Activated naive CD8-positive, alpha-beta T cell treated with anti-CD3 and anti-CD28 coated beads for 36 hours (primary cell): Measurements from ENCODE around the gene BEAN1. TPM values are rescaled to one million over a fixed set of nuclear protein-coding genes. Genes with fewer than 3 reads are reported as not detected.
"Not testable (repeated sequence)": the region's sequence is repeated elsewhere in the genome, so short reads cannot be mapped to it uniquely, and the experiment has no call there.

Source experiments
- DNase-seq: peaks from one replicate; pipeline ENCODE4 v3.0.0; 2021
- H3K27ac Mint-ChIP-seq: one replicate; pipeline ENCODE4 v1.8.0; 2022; ENCODE audit warnings: mild to moderate bottlenecking, moderate library complexity, mixed read lengths
- H3K27me3 Mint-ChIP-seq: one replicate; pipeline ENCODE4 v1.8.0; 2022; ENCODE audit warnings: mild to moderate bottlenecking, mixed read lengths
- H3K36me3 Mint-ChIP-seq: one replicate; pipeline ENCODE4 v1.8.0; 2021; ENCODE audit warnings: mild to moderate bottlenecking, mixed read lengths
- H3K4me1 Mint-ChIP-seq: one replicate; pipeline ENCODE4 v1.8.0; 2021; ENCODE audit warnings: mixed read lengths
- H3K4me3 Mint-ChIP-seq: one replicate; pipeline ENCODE4 v1.8.0; 2022; ENCODE audit warnings: mild to moderate bottlenecking, moderate library complexity, mixed read lengths
- H3K9me3 Mint-ChIP-seq: one replicate; pipeline ENCODE4 v1.8.0; 2022; ENCODE audit warnings: mixed read lengths
- total RNA-seq, 2 experiments: library from RNA; stranded (reverse); gene quantifications; one replicate each; pipeline ENCODE4 v1.2.3, GENCODE V29; 2021

The BEAN1 gene
- total RNA-seq, 2 experiments from 2014 or later = not detected

DNA sequence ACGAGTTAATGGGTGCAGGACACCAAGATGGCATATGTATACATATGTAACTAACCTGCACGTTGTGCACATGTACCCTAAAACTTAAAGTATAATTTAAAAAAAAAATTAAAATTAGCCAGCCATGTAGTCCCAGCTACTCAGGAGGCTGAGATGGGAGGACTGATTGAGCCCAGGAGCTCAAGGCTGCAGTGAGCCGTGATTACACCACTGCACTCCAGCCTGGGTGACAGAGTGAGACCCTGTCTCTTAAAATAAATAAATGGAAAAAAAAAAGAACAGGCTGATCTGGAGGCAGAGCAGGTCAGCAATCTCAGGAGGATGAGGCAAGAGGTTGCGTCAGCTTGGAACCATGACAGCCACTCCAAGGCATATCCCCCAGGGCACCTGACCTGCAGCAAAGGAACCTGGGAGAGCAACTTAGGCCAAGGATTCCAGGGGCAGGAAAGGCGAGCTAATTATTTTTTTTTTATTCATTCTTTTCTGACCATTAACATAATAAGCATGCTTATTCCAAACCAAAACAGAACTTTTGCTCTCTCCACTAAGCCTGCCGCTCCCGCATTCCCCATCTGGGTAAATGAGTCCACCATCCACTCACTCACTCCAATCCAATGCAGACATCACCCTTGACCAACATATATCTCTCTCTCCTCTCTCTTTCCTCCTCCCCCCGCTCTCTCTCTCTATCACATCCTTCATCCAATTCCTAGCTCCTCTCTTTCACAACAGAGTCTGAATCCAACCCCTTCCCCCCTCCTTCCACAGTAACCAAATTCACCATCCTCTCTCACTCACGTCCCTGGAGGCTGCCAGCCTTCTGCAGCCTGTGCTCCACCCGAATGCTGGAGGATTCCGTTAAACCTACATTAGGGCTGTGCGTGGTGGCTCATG is 75.2 kb downstream of the BEAN1 start:
- Mint-ChIP-seq H3K9me3 (no peaks in the 10 kb centered on the region), H3K4me1 (peaks cover 4% of the 10 kb centered on the region), H3K27me3 (no peaks in the 10 kb centered on the region), H3K4me3 (no peak overlapping the region), H3K36me3 (no peaks in the 10 kb centered on the region), H3K27ac (no peak overlapping the region)
- DNase-seq = no peak

DNA sequence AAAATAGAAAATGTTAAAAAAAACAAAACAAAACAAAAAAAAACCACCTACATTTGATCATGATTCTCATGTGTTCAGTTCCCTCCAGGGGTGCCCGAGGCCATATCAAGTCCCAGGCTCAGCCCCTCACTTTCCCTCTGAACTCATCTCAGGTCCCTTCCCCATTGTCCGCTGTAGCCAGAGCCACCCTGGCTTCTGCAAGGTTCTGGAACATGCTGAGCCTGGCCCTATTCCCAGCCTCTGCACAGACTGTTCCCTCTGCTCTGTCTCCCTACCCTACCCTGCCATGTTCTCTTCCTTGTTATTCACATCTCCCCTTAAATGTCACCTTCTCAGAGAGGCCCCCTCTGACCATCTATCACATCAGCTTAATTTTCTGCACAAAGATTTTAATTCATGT is 75.9 kb downstream of the BEAN1 start:
- DNase-seq = no peak
- peaks cover 4% of the 10 kb centered on the region for H3K4me1 Mint-ChIP-seq
- no peak overlapping the region for H3K27ac Mint-ChIP-seq
- H3K27me3 Mint-ChIP-seq = no peaks in the 10 kb centered on the region
- no peaks in the 10 kb centered on the region for H3K9me3 Mint-ChIP-seq
- H3K4me3 Mint-ChIP-seq = no peak overlapping the region
- H3K36me3 Mint-ChIP-seq = no peaks in the 10 kb centered on the region

DNA sequence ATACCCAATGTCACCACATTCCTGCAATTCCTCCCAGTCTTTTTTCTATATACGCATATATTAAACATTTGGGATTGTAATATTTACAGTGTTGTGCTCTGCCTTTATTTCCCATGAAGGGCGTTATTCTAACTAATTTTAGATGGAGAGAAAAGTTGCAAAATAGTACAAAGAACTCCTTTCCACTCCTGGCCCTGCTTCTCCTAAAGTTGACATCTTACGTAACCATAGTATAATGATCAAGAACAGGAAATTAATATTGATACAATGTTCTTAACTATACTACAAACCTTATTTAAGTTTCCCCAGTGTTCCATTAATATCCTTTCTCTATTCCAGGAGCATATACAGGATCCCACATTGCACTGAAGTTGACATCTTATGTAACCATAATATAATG is 76.5 kb downstream of the BEAN1 start:
- H3K9me3 Mint-ChIP-seq = no peaks in the 10 kb centered on the region
- no peaks in the 10 kb centered on the region for H3K27me3 Mint-ChIP-seq
- H3K4me3 Mint-ChIP-seq = no peak overlapping the region
- DNase-seq = no peak
- H3K4me1 Mint-ChIP-seq = peaks cover 9% of the 10 kb centered on the region
- H3K36me3 Mint-ChIP-seq = no peaks in the 10 kb centered on the region
- H3K27ac Mint-ChIP-seq = no peak overlapping the region

DNA sequence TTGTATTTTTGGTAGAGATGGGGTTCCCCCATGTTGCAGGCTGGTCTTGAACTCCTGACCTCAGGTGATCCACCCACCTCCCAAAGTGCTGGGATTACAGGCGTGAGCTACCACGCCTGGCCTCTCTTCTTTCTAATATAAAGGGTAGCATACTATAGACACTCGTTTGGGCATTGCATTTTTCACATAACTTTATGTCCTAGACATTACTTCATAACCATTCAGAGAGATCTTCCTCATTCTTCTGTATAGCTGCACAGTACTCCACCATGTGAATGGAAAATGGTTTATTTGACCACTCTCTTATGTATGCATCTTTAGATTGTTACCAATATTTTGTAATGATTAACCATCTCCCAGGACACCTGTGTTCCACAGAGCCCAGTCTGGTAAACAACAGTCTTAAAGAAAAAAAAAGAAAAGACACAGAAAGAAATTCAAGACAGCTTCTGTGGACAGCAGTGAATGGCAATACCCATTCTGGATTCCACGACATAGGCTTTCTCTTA is 80.7 kb downstream of the BEAN1 start:
- DNase-seq = no peak
- peaks cover 10% of the 10 kb centered on the region for H3K4me1 Mint-ChIP-seq
- H3K27me3 Mint-ChIP-seq = no peaks in the 10 kb centered on the region
- no peaks in the 10 kb centered on the region for H3K36me3 Mint-ChIP-seq
- no peak overlapping the region for H3K27ac Mint-ChIP-seq
- no peaks in the 10 kb centered on the region for H3K9me3 Mint-ChIP-seq
- H3K4me3 Mint-ChIP-seq = no peak overlapping the region

DNA sequence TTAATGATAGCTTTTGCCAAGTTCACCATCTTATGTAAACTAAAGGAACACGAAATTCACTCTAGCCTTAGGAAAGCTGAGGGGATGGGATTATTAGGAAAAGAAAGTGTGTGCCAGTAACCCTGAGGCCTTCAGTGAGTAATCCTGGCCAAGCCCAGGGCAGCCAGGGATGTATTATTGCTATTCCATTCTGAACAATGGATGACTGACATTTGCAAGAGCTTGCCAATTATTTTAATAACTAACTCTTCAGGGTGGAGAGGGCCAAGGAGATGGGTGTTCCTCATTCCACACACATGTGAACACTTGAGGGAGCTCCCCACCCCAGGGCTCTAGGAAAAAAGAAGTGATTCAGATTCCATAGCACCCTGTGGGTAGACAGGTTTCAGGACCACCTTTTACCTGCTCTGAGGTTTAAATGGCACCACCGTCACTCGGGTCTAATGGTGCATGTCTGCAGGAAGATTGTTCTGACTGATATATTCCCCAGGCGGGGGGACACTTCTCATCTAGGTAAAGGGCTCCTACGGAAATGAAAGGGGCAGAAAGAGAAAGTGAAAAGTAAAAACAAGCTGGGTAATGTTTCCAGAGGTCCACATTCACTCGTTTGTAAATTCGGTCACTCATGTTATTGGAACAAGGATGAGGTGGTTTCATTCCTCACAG is 81.3 kb downstream of the BEAN1 start:
- Mint-ChIP-seq H3K4me1 (peaks cover 8% of the 10 kb centered on the region), H3K4me3 (no peak overlapping the region), H3K27ac (no peak overlapping the region), H3K36me3 (no peaks in the 10 kb centered on the region), H3K27me3 (no peaks in the 10 kb centered on the region), H3K9me3 (no peaks in the 10 kb centered on the region)
- DNase-seq = no peak

DNA sequence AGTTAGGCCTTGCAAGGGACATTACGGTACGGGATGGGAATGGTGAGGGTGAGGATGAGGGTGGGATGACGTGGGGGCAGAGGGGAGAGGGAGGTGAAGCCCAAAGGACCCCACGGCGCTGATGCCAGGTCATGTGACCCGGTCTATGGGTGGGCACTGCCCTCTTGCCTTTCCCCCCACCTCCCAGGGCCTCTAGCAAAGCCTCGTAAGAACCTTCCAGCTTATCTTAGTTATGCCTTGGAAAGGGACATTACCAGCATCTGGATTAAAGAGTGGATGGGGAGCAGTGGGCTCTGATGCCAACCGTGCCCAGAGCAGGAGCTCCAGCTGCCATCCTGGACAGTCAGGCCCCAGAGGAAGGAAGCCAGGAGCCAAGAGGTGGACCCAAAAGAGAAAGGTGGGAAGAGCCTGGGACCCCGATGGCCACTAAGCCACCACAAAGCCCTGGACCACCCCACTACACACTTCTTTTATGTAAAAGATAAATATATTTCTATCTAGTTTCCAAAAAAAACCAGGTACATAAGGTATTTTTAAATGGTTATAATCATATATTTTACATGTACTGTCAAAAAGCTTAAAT is 81.9 kb downstream of the BEAN1 start:
- Mint-ChIP-seq H3K4me3 (no peak overlapping the region), H3K27me3 (no peaks in the 10 kb centered on the region), H3K27ac (no peak overlapping the region), H3K36me3 (no peaks in the 10 kb centered on the region), H3K9me3 (no peaks in the 10 kb centered on the region), H3K4me1 (peaks cover 5% of the 10 kb centered on the region)
- DNase-seq = no peak

DNA sequence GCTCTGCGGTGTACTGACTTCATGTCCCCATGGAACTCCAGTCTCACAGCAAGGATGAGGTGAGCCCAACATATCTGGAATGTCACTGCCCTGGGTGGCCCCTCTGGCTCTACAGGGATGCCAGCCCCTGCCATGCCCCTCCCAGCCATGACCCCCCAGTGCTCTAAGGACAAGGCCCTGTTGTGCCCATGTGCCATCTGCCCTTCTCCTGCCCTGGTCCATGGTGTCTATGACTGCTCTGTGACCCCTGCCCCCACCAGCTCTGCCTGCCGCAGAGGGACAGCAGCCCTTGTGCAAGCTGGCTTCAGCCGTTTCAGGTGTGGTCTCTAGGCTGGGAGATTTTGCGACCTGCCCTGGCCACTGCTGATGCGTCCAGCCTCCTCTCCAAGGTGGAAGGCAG is 82.5 kb downstream of the BEAN1 start:
- DNase-seq = no peak
- no peak overlapping the region for H3K27ac Mint-ChIP-seq

DNA sequence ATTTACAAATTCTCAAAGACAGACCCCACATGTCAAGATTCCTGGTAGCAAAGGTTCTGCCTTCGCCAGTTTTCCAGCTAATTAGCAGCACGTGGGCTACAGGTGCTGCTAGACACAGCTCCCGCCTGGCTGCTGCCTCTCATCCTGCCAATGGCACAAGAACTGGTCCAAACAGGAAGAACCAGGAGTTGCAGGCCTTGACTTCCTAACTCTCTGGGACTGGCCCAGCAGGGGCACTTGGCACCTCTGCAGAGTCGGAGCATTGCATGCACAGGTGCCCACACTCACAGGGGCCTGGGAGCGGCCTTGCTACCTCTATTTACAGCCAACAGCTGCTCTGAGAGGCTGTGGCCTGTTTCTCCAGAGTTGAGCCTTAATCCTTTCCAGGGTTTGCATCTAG is 83.2 kb downstream of the BEAN1 start:
- Mint-ChIP-seq H3K4me3 (no peak overlapping the region), H3K4me1 (peaks cover 8% of the 10 kb centered on the region), H3K9me3 (no peaks in the 10 kb centered on the region), H3K36me3 (no peaks in the 10 kb centered on the region), H3K27ac (no peak overlapping the region), H3K27me3 (no peaks in the 10 kb centered on the region)
- DNase-seq = no peak

More for the DNA sequence above, 82.5 kb downstream of the BEAN1 start:
- H3K4me1 Mint-ChIP-seq = peaks cover 5% of the 10 kb centered on the region
- no peaks in the 10 kb centered on the region for H3K9me3 Mint-ChIP-seq
- no peaks in the 10 kb centered on the region for H3K27me3 Mint-ChIP-seq
- H3K36me3 Mint-ChIP-seq = no peaks in the 10 kb centered on the region
- H3K4me3 Mint-ChIP-seq = no peak overlapping the region

DNA sequence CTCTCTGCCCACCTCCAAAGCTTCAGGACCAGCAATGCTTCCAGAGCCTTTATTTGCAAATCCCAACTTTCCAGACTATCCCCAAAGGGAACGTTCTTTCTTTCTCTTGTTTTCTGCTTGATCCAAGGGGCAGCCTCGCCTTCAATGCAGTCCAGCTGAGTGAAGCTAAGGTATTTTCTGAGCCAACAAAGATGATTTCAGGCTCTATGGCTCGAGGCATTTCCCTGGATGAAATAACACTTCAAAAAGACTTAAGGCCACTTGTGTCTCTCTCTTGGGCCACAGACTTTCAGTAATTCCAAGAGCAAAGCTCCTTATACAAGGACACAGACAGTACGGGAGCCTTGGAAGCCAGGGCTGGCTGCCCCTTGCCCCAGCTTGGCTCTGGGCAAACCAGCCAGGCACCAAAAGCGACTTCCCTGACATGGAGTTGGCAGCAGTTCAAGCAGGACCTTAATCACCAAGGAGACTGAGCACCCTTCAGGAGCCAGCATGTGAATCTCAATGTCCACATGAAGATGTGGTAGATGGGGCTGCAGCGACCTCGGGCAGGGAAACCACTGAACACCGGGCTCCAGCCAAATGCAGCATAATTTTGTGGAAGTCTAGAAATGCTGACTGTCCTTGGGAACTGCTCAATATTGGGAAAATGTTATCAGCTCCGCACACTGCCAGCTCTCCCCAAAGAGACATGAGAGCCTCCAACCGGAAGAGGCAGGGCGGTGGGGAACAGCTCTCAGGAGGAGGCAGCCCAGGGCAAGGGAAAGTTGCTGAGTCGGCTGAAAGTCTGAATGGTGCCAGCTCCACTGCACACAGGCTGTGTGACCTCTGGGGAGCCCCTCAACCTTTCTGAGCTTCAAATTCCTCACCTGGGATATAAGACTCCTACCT is 83.9 kb downstream of the BEAN1 start:
- H3K36me3 Mint-ChIP-seq = no peaks in the 10 kb centered on the region
- H3K4me1 Mint-ChIP-seq = peaks cover 11% of the 10 kb centered on the region
- no peak overlapping the region for H3K27ac Mint-ChIP-seq
- H3K9me3 Mint-ChIP-seq = no peaks in the 10 kb centered on the region
- no peaks in the 10 kb centered on the region for H3K27me3 Mint-ChIP-seq
- DNase-seq = no peak
- no peak overlapping the region for H3K4me3 Mint-ChIP-seq

DNA sequence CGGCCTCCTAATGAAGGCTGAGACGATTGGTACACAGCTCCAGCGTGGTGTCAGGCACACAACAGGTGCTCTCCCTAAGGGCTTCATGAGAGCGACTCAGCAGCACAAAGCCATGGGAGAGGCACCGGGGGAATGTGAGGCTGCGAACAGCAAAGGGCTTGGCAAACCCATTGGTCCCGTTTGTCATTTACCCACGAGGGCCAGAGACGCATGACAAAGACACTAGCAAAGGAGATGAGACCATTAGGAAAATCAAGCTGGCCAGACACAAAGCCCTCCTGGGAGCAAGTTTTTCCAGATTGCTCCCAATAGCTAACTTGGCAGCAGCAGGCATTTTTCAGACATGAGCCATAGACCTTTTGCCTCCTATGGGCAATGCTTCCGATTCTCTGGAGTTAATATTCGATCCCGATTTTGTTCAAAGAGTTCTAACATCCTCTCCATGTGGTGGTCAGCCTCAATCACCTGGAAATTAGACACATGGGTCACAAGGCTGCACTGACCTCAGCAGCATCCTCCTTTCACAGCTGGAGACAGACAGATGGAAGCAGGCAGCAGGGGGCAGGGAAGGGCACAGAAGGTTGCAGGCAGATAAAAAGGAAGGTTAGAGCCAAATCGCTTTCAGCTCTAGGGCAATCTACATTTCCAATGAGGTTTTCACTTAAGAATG is 84.6 kb downstream of the BEAN1 start:
- no peaks in the 10 kb centered on the region for H3K36me3 Mint-ChIP-seq
- no peak overlapping the region for H3K4me3 Mint-ChIP-seq
- peaks cover 19% of the 10 kb centered on the region for H3K4me1 Mint-ChIP-seq
- H3K27ac Mint-ChIP-seq = no peak overlapping the region
- DNase-seq = no peak
- no peaks in the 10 kb centered on the region for H3K9me3 Mint-ChIP-seq
- no peaks in the 10 kb centered on the region for H3K27me3 Mint-ChIP-seq

DNA sequence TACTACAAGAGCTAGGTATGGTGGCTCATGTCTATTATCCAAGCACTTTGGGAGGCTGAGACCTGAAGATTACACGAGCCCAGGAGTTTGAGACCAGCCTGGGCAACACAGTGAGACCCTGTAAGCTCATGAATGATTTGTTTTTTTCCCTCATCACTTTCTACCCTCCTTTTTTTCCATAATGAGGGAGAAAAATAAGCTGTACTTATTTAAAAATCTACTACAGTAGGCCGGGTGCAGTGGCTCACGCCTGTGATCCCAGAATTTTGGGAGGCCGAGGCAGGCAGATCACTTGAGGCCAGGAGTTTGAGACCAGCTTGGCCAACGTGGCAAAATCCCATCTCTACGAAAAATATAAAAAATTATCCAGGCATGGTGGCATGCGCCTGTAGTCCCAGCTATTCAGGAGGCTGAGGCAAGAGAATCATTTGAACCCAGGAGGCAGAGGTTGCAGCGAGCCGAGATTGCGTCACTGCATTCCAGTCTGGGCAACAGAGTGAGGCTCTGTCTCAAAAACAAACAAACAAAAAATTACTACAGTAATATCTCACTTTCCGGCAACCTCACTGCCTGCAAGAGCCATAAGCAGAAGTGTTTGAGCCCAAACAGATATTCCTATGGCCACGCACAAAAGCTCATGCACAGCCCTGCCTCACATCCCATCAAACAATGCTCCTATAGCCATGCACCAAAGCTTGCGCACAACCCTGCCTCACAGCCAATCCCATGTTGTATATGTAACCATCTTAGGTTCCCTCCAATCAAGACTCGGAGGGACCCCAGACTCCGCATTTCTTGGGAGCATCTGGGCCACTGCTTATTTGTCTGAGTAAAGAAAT is 85.4 kb downstream of the BEAN1 start:
- H3K4me3 Mint-ChIP-seq = no peak overlapping the region
- H3K27ac Mint-ChIP-seq = no peak overlapping the region
- no peaks in the 10 kb centered on the region for H3K27me3 Mint-ChIP-seq
- peaks cover 27% of the 10 kb centered on the region for H3K4me1 Mint-ChIP-seq
- no peaks in the 10 kb centered on the region for H3K9me3 Mint-ChIP-seq
- no peaks in the 10 kb centered on the region for H3K36me3 Mint-ChIP-seq
- no peak for DNase-seq

DNA sequence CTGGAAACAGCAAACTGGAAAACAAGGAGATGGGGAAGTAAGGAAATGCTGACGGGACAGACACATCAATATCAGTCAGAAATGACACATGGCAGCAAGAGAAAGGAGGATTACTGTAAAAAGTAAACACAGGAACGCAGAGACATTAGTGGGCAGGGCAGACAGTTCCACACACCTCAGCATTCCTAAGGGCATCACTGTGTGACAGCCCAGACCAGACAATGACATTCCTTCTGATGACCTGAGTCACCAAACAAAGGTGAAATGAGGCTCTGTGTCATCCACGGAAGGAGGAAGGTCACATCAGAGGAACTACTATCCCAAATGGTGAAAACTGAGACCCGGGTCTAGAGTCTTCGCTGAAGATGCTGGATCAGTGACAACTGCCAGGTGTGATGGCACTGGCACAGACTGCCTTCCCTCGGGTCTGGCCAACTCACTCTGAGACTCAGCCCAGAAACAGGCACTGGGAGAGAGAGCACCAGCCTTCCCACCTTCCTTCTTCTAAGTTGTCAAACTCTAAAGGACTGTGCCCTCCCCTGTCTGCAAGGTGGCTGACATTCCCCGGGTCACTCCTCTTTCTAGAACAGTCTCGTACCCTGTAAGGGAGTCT is 86.1 kb downstream of the BEAN1 start:
- Mint-ChIP-seq H3K4me1 (peaks cover 32% of the 10 kb centered on the region), H3K9me3 (no peaks in the 10 kb centered on the region), H3K36me3 (no peaks in the 10 kb centered on the region), H3K27me3 (no peaks in the 10 kb centered on the region), H3K27ac (no peak overlapping the region), H3K4me3 (no peak overlapping the region)
- DNase-seq = no peak

DNA sequence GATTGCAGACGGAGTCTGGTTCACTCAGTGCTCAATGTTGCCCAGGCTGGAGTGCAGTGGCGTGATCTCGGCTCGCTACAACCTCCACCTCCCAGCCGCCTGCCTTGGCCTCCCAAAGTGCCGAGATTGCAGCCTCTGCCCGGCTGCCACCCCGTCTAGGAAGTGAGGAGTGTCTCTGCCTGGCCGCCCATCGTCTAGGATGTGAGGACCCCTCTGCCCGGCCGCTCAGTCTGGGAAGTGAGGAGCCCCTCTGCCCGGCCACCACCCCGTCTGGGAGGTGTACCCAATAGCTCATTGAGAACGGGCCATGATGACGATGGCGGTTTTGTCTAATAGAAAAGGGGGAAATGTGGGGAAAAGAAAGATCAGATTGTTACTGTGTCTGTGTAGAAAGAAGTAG is 87.3 kb downstream of the BEAN1 start:
- not testable (repeated sequence) for H3K36me3 Mint-ChIP-seq, H3K27ac Mint-ChIP-seq, DNase-seq, H3K27me3 Mint-ChIP-seq, H3K9me3 Mint-ChIP-seq, H3K4me3 Mint-ChIP-seq
- H3K4me1 Mint-ChIP-seq = peaks cover 33% of the 10 kb centered on the region
